Thymus (tissue), 11 donors: Measurements from ENCODE around the gene CHML. TPM values are rescaled to one million over a fixed set of nuclear protein-coding genes. Genes with fewer than 3 reads are reported as not detected.
"Not testable (repeated sequence)": the region's sequence is repeated elsewhere in the genome, so short reads cannot be mapped to it uniquely, and the experiment has no call there.

Experiments used
- DNase-seq, 9 donors: peaks; one replicate each; pipeline ENCODE4 v3.0.0-alpha.2; 2013; ENCODE audit warnings: low spot score in 9 of 9, low read depth in 6 of 9, missing footprints in 1 of 9
- H3K27ac ChIP-seq, 2 donors: one replicate each; pipeline ENCODE4 v1.5.1; 2013; ENCODE audit warnings: control low read depth in 1 of 2, low read depth in 1 of 2, low read length in 1 of 2, mild to moderate bottlenecking in 1 of 2, moderate library complexity in 1 of 2
- H3K27me3 ChIP-seq, 2 donors: one replicate each; pipeline ENCODE4 v1.5.1; 2013; ENCODE audit warnings: low read length in 1 of 2; ENCODE audit not compliant: control insufficient read depth in 2 of 2, insufficient read depth in 1 of 2
- H3K36me3 ChIP-seq, 2 donors: one replicate each; pipeline ENCODE4 v1.5.1; 2013; ENCODE audit warnings: low read length in 1 of 2, mild to moderate bottlenecking in 1 of 2, moderate library complexity in 1 of 2; ENCODE audit not compliant: control insufficient read depth in 2 of 2, insufficient read depth in 2 of 2
- H3K4me1 ChIP-seq, 2 donors: one replicate each; pipeline ENCODE4 v1.5.1; 2013; ENCODE audit warnings: low read length in 2 of 2; ENCODE audit not compliant: control insufficient read depth in 2 of 2, insufficient read depth in 2 of 2
- H3K4me3 ChIP-seq, 2 donors: one replicate each; pipeline ENCODE4 v1.5.1; 2013; ENCODE audit warnings: low read length in 2 of 2, control low read depth in 1 of 2, mild to moderate bottlenecking in 1 of 2
- H3K9me3 ChIP-seq, 2 donors: one replicate each; pipeline ENCODE4 v1.5.1; 2013; ENCODE audit warnings: low read length in 1 of 2, mild to moderate bottlenecking in 1 of 2; ENCODE audit not compliant: control insufficient read depth in 2 of 2, insufficient read depth in 1 of 2
- WGBS: extraction: QIAGEN DNeasy Blood & Tissue Kit; methylation state at CpG from one replicate; pipeline ENCODE4 v1.1.7; 2013; 5-methylcytosine and 5-hydroxymethylcytosine counted together
- polyA plus RNA-seq: library from polyadenylated mRNA; stranded (reverse); fragments of 200-250 nt; gene quantifications from one replicate; pipeline ENCODE4 v1.2.3, GENCODE V29; 2013
- total RNA-seq: library from RNA; stranded (reverse); fragments of 120-200 nt; gene quantifications from one replicate; pipeline ENCODE4 v1.2.4, GENCODE V29; 2013
- donor health status: healthy.

CHML gene
- total and polyA plus RNA-seq, 2 donors, result 7.4 to 13.3 TPM

DNA sequence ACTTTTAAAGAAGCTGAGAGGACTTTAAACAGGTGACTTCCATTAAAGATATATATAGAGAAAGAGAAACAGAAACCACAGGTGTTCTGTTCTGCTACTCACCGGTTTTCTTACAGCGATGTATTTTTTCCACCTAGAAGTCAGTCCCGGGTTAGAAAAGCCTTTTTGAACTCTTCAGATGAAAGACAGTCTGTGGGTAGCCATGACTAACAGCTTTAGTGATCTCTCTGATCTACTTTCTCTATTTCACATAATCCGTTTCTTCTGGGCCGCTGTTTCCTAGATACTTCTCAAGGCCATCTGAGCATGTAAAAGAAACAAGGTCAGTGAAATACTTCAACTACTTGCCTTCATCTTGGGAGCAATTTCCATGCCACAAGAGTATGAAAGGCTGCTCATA is 37.0 kb upstream of the CHML start:
- DNase-seq, result peak; percentile 50 to 92 (median 78)
- Histone ChIP-seq H3K36me3 (no peaks in the 10 kb centered on the region), H3K9me3 (no peaks in the 10 kb centered on the region), H3K27me3 (no peaks in the 10 kb centered on the region), H3K4me1 (peaks cover 9 to 21% of the 10 kb centered on the region in 2 donors), H3K27ac (peak overlapping the region; percentile 25 to 76), H3K4me3 (no peak overlapping the region)
- WGBS, result 3% methylated on average over 5 of the region's 5 CpGs

DNA sequence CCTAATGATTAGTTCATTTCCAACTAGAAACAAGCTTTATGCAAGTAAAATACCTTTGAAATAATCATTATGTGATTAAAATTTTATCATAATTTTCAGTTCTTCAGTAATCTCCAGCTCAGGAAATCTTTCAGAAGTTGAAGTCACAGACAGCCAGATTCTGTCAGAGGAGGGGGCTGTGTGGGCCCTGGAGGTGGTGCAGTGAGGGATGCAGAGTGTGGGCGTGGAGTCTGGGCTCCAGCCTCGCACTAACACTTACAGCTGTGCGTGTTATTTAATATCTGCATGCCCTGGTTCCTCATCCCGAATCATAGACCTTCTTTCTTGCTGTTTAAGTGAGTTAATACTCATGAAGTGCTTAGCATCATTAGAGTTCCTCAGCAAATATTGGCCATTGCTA is 35.8 kb upstream of the CHML start:
- no peaks in the 10 kb centered on the region for H3K9me3 ChIP-seq
- H3K4me1 ChIP-seq, result peaks cover 9 to 21% of the 10 kb centered on the region in 2 donors
- no peak overlapping the region for H3K27ac ChIP-seq
- H3K27me3 ChIP-seq, result no peaks in the 10 kb centered on the region
- WGBS, result 26% methylated on average over 4 of the region's 4 CpGs
- H3K36me3 ChIP-seq, result no peaks in the 10 kb centered on the region
- DNase-seq, result peak in 3 of 9 donors; percentile 15 to 44 (median 23)
- no peak overlapping the region for H3K4me3 ChIP-seq

DNA sequence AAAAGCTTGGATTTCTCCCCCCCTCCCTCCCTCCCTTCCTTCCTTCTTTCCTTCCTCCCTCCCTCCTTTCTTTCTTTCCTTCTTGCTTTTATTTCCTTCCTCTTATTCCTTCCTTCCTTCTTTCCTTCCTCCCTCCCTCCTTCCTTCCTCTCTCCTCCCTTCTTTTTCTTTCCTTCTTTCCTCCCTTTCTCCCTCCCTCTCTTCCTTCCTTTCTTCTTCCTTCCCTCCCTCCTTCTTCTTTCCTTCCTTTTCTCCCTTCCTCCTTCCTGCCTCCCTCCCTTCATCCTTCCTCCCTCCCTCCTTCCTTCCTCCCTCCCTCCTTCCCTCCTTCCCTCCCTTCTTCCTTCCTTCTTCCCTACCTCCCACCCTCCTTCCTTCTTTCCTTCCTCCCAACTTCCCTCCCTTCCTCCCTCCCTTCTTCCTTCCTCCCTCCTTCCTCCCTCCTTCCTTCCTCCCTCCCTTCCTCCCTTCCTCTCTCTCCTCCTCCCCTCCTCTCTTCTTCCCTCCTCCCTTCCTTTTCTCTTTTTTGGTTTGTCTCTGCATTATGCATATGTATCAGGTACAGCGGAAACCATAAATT is 34.7 kb upstream of the CHML start:
- H3K9me3 ChIP-seq, result no peaks in the 10 kb centered on the region

DNA sequence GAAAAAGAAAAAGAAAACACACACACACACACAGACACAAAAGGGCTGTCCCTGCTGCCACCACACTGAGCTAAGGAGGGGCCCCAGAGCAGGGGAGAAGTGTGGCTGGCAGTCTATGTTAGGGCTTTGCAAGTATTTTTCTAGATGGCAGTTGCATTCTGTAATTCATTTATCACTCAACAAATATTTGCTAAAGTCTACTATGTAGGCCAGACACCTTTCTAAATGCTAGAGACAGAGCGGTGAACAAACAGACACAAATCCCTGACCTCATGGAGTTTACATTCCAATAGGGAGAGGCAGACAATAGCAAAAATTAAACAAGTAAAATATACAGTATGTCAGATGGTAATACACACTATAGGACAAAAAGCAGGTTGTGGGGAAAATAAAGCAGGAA is 32.1 kb upstream of the CHML start:
- WGBS, result 97% methylated on average over 1 of the region's 1 CpG
- Histone ChIP-seq H3K27ac (no peak overlapping the region), H3K9me3 (no peaks in the 10 kb centered on the region), H3K4me3 (no peak overlapping the region), H3K36me3 (no peaks in the 10 kb centered on the region), H3K4me1 (peaks cover 4 to 9% of the 10 kb centered on the region in 2 donors), H3K27me3 (no peaks in the 10 kb centered on the region)
- no peak for DNase-seq

More for the DNA sequence above, 34.7 kb upstream of the CHML start:
- H3K4me1 ChIP-seq, result peaks cover 9 to 21% of the 10 kb centered on the region in 2 donors
- H3K27me3 ChIP-seq, result no peaks in the 10 kb centered on the region
- H3K36me3 ChIP-seq, result no peaks in the 10 kb centered on the region
- 100% methylated on average over 1 of the region's 1 CpG for WGBS
- H3K27ac ChIP-seq, result no peak overlapping the region
- no peak for DNase-seq
- H3K4me3 ChIP-seq, result no peak overlapping the region

DNA sequence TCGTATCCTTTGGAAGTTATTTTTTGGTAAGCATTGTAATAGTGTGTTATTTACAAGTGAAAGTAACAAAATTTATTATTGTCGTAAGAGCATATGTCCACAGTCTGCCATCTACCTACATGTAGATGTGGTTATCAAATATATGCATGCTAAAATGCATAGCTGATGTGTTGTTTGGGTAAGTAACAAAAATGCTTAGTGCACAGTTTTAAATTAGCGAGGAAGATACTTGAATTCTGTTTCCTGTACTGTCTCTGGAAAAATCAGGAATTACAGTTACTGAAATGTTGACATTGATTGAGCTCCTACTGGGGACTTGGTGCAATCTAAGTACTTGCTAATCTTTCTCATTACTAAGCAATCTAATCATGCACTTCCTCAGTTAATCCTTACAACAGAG is 26.2 kb upstream of the CHML start:
- WGBS, result 96% methylated on average over 3 of the region's 3 CpGs
- H3K27me3 ChIP-seq, result no peaks in the 10 kb centered on the region
- H3K4me3 ChIP-seq, result no peak overlapping the region
- no peak for DNase-seq
- no peaks in the 10 kb centered on the region for H3K9me3 ChIP-seq
- H3K36me3 ChIP-seq, result no peaks in the 10 kb centered on the region
- no peak overlapping the region for H3K27ac ChIP-seq
- no peaks in the 10 kb centered on the region for H3K4me1 ChIP-seq

DNA sequence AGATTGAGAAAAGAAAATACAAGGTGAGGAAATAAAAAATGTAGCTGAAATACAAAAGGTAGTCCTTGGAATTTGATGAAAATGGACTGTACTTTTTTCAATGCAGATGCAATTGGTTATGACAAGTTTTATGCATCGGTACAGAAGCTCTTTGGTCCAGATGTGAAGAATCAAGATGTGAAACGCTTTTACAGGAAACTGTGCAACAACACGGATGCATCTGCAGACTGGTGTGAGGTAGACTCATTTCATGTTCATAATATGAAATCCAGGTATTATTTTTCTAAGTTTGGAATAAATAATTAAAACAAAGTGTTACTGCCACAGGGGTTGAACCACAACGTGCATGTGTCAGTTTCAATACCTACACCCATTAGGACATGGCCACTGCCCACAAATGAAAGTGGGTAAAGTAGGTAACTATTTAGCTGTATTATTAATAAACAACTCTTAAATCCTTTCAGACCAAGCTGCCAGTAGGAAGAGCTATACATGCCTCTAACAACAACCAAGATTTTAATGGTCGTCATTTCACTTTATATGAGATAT is 20.3 kb upstream of the CHML start:
- Histone ChIP-seq H3K36me3 (no peaks in the 10 kb centered on the region), H3K27me3 (no peaks in the 10 kb centered on the region), H3K4me1 (no peaks in the 10 kb centered on the region), H3K9me3 (no peaks in the 10 kb centered on the region), H3K27ac (no peak overlapping the region), H3K4me3 (no peak overlapping the region)
- 96% methylated on average over 5 of the region's 5 CpGs for WGBS
- DNase-seq, result no peak

DNA sequence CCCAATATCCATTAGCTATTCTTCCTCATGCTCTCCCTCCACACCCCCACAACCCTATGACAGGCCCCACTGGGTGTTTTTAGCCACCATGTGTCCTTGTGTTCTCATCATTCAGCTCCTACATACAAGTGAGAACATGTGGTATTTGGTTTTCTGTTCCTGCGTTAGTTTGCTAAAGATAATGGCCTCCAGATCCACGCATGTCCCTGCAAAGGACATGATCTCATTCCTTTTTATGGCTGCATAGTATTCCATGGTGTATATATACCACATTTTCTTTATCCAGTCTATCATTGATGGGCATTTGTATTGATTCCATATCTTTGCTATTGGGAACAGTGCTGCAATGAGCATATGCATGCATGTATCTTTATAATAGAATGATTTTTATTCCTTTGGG is 18.8 kb upstream of the CHML start:
- H3K4me1 ChIP-seq, result not testable (repeated sequence)

DNA sequence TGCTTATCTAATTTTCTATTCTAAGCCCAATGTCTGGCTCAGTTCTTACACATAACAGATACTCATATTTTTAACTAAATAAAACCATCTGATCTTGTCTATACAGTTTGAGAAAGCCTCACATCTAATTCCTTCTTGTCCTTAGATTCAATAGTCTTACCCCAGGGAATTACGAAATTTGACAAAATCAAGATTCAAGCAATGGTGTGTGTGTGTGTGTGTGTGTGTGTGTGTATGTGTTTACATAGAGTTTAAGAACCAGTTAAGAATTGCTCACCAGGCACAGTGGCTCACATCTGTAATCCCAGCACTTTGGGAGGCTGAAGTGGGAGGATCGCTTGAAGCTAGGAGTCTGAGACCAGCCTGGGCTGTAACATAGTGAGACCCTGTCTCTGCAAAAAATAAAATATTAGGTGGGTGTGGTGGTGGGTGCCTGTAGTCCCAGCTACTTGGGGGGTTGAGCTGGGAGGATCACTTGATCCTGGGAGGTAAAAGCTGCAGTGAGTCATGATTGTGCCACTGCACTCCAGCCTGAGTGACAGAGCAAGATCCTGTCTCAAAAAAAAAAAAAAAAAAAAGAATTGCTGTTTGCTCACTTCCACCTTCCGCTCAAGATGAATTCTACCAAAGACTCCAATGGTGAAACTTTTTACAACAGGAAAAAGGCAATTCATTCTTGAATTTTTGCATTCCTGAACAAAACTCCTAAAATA is 18.1 kb upstream of the CHML start:
- Histone ChIP-seq H3K27ac (no peak overlapping the region), H3K36me3 (no peaks in the 10 kb centered on the region), H3K4me3 (no peak overlapping the region), H3K4me1 (no peaks in the 10 kb centered on the region), H3K27me3 (no peaks in the 10 kb centered on the region), H3K9me3 (no peaks in the 10 kb centered on the region)
- 99% methylated on average over 3 of the region's 3 CpGs for WGBS
- DNase-seq, result no peak

More for the DNA sequence above, 18.8 kb upstream of the CHML start:
- not testable (repeated sequence) for H3K9me3 ChIP-seq, H3K36me3 ChIP-seq, H3K27me3 ChIP-seq, H3K4me3 ChIP-seq, H3K27ac ChIP-seq, DNase-seq
- 96% methylated on average over 2 of the region's 2 CpGs for WGBS

DNA sequence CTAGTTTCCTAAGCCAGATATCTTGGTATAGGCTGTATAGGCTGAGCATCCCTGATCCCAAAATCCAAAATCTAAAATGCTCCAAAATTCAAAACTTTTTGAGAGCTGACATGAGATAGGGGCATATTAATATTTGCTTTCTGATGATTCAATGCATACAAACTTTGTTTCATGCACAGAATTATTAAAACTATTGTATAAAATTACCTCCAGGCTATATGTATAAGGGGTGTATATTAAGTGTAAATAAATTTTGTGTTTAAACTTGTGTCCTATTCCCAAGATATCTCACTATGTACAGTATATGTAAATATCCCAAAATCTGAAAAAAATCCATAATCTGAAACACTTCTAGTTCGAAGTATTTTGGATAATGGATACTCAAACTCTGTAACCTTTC is 14.5 kb upstream of the CHML start:
- Histone ChIP-seq H3K4me3 (no peak overlapping the region), H3K27ac (no peak overlapping the region), H3K36me3 (no peaks in the 10 kb centered on the region), H3K9me3 (no peaks in the 10 kb centered on the region), H3K4me1 (no peaks in the 10 kb centered on the region), H3K27me3 (no peaks in the 10 kb centered on the region)
- no peak for DNase-seq
- 93% methylated on average over 1 of the region's 1 CpG for WGBS
